Cardiac muscle cell (in vitro differentiated cells and primary cell): ENCODE measurements around the gene GAB2. TPM values are rescaled to one million over a fixed set of nuclear protein-coding genes. Genes with fewer than 3 reads are reported as not detected.

Source experiments
- DNase-seq, 2 donors: peaks; one replicate each; pipeline versions ENCODE4 v3.0.0 to v3.0.0-alpha.2; 2010 to 2017; ENCODE audit warnings: low read depth in 1 of 2, low spot score in 1 of 2
- H3K27ac ChIP-seq: fragments of 200-600 bp; sonication (generic); 2 replicates; pipeline ENCODE4 v1.5.1; 2016
- H3K27me3 ChIP-seq: fragments of 200-600 bp; sonication (generic); 2 replicates; pipeline ENCODE4 v1.6.0; 2016; ENCODE audit warnings: control low read depth
- H3K36me3 ChIP-seq: fragments of 200-600 bp; sonication (generic); 2 replicates; pipeline ENCODE4 v1.5.1; 2016; ENCODE audit warnings: control low read depth
- H3K4me1 ChIP-seq: fragments of 200-600 bp; sonication (generic); 2 replicates; pipeline ENCODE4 v1.8.1; 2017; ENCODE audit warnings: low read depth, mild to moderate bottlenecking, mixed run types
- H3K4me3 ChIP-seq: fragments of 200-600 bp; sonication (generic); 2 replicates; pipeline ENCODE4 v1.5.1; 2016; ENCODE audit warnings: mild to moderate bottlenecking
- H3K9me3 ChIP-seq: fragments of 200-600 bp; sonication (generic); 2 replicates; pipeline ENCODE4 v1.5.1; 2017; ENCODE audit warnings: low read depth, mild to moderate bottlenecking, control low read depth
- CTCF ChIP-seq: IDR thresholded peaks from 2 replicates; pipeline ENCODE4 v1.5.1; 2012; ENCODE audit warnings: low read depth, mild to moderate bottlenecking, low read length
- polyA plus RNA-seq: library from polyadenylated mRNA; unstranded; fragments of >200 nt; fragmentation: Nextera tagmentation; extraction: Ambion mirVana; gene quantifications from 2 replicates; pipeline ENCODE4 v1.2.1, GENCODE V29; 2016
- total RNA-seq: library from RNA; depleted of rRNA; stranded (reverse); fragments of >200 nt; gene quantifications from 2 replicates; pipeline ENCODE4 v1.2.3, GENCODE V29; 2016

The GAB2 gene
- total and polyA plus RNA-seq, 2 experiments from 2014 or later = 5.3 to 18.0 TPM

GRCh38 chr11:78208257-78209165 lies 209.1 kb downstream of the GAB2 start:
- H3K36me3 ChIP-seq = peaks cover 7% of the 10 kb centered on the region

GRCh38 chr11:78207532-78208256 lies 209.9 kb downstream of the GAB2 start:
- Histone ChIP-seq H3K4me1 (peaks cover 18% of the 10 kb centered on the region), H3K4me3 (no peak overlapping the region), H3K36me3 (peaks cover 7% of the 10 kb centered on the region), H3K27me3 (no peaks in the 10 kb centered on the region), H3K27ac (no peak overlapping the region), H3K9me3 (no peaks in the 10 kb centered on the region)
- TF ChIP-seq CTCF = no peak
- peak in 1 of 2 donors; percentile 40 for DNase-seq

More at GRCh38 chr11:78208257-78209165, 209.1 kb downstream of the GAB2 start:
- Histone ChIP-seq H3K27me3 (no peaks in the 10 kb centered on the region), H3K4me3 (no peak overlapping the region), H3K4me1 (peaks cover 24% of the 10 kb centered on the region), H3K9me3 (no peaks in the 10 kb centered on the region), H3K27ac (no peak overlapping the region)
- peak in 1 of 2 donors; percentile 47 for DNase-seq
- no peak for TF ChIP-seq CTCF

- peaks cover 12% of the 10 kb centered on the region for H3K4me1 ChIP-seq
- no peak overlapping the region for H3K27ac ChIP-seq
- H3K36me3 ChIP-seq = peaks cover 5% of the 10 kb centered on the region
- H3K4me3 ChIP-seq = no peak overlapping the region
- H3K27me3 ChIP-seq = no peaks in the 10 kb centered on the region
- no peak for TF ChIP-seq CTCF
- H3K9me3 ChIP-seq = no peaks in the 10 kb centered on the region
- DNase-seq = no peak
Observed at GRCh38 chr11:78205691-78206090, 211.9 kb downstream of the GAB2 start.

- H3K4me1 ChIP-seq = peaks cover 12% of the 10 kb centered on the region
- no peak for TF ChIP-seq CTCF
- H3K27ac ChIP-seq = no peak overlapping the region
- no peak for DNase-seq
- H3K9me3 ChIP-seq = no peaks in the 10 kb centered on the region
- H3K27me3 ChIP-seq = no peaks in the 10 kb centered on the region
- H3K36me3 ChIP-seq = peaks cover 1% of the 10 kb centered on the region
- no peak overlapping the region for H3K4me3 ChIP-seq
Observed at GRCh38 chr11:78205256-78205655, 212.4 kb downstream of the GAB2 start.

- peaks cover 12% of the 10 kb centered on the region for H3K4me1 ChIP-seq
- no peak for TF ChIP-seq CTCF
- H3K27ac ChIP-seq = no peak overlapping the region
- peaks cover 4% of the 10 kb centered on the region for H3K36me3 ChIP-seq
- DNase-seq = no peak
- H3K9me3 ChIP-seq = no peaks in the 10 kb centered on the region
- no peaks in the 10 kb centered on the region for H3K27me3 ChIP-seq
- H3K4me3 ChIP-seq = no peak overlapping the region
Observed at GRCh38 chr11:78203184-78203583, 214.4 kb downstream of the GAB2 start.
